ENCODE results near the gene PERCC1.
"Not testable (repeated sequence)": the region's sequence is repeated elsewhere in the genome, so short reads cannot be mapped to it uniquely, and the experiment has no call there.

The PERCC1 gene

DNA sequence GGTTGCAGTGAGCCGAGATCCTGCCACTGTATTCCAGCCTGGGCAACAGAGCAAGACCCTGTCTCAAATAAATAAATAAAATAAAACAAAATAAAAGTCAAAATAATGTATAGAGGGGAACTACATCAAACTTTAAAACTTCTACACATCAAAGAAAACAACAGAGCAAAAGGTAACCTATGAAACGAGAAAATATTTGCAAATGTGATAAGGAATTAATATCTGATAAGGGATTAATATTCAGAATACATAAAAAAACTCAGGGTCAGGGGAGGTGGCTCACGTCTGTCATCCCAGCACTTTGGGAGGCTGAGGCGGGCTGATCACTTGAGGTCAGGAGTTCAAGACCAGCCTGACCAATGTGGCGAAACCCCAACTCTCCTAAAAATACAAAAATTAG, 38.3 kb downstream of the PERCC1 start:
- DNase-seq (ENCODE audit: low spot score) = not testable (repeated sequence)

- no peak for DNase-seq (ENCODE audit: low spot score)
Measured at GRCh38 chr16:1469693-1470201, 38.9 kb downstream of the PERCC1 start.

- no peak for DNase-seq (ENCODE audit: low spot score)
Measured at GRCh38 chr16:1470481-1471251, 39.8 kb downstream of the PERCC1 start.

DNA sequence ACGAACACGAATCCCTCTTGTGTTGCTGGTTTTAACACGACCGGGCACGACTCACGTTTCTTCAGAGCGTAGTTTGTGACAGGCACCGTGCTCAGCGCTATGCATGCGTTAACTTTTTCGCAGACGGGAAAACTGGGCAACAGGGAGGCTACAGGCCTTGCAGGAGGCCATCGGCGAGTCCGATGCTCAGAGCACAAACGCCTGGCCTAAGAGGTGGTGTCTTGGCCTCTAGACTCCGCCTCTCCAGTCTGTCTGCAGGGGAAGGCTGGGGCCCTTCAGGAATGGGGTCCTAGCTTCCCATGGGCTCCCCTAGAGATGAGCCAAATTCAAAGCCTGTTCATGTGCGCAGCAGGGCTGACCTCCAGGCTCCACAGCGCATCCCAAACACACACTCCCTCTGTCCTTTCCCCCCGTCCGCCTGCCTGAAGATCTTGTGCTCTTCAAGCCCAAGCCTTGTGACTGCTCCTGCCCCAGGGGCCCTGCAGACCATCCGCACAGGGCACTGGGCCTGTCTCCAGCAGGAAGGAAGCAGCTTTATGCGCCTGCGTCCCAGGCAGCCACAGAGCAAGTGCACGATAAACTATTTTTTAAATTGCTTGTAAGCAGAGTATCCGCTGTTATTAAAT, 40.8 kb downstream of the PERCC1 start:
- no peak for DNase-seq (ENCODE audit: low spot score)

- no peak for DNase-seq (ENCODE audit: low spot score)
Measured at GRCh38 chr16:1472974-1473373, 42.1 kb downstream of the PERCC1 start.

GRCh38 chr16:1474082-1474795, 43.4 kb downstream of the PERCC1 start:
- no peak for DNase-seq (ENCODE audit: low spot score)

DNA sequence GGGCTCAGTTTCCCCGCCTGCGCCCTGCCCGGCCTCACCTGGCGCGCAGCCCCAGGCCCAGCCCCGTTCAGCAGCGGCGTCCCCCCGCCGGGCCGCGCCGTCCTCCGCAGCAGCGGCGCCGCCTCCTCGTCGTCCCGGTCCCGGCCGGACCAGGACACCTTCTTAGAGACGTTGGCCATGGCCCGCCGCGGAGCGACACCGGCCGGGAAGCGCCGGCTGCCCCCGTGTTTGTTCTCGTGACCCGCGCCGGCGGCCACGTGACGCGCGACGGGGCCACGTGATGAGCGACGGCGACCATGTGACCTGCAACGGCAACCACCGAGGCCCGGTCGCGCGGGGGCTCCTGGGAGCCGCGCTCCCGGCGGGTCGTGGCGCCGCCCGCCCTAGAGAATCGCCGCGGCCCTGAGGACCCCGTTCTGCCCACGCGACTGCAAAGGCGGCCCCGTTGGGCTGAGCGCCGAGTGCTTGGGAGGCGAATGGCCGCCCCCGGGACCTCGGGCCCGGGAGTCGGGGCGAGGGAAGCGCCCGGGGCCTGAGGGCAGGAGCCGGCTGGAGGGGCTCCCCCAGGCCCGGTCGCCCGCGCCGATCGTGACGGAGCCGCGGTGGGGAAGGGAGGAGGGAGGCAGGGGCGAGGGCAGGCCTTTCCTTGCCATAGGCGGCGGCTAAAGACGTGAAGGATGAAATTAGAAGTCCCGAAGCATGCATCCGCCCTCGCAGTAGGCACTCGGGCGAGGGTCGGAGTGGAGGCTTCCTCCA, 44.1 kb downstream of the PERCC1 start, which contains the start of gene CLCN7:
Gene CLCN7 (minus strand): TSS at position 233 of the 756 bp plus-strand sequence. CDS start 54 bp downstream, at position 179.
- DNase-seq (ENCODE audit: low spot score) = peak; percentile 90

DNA sequence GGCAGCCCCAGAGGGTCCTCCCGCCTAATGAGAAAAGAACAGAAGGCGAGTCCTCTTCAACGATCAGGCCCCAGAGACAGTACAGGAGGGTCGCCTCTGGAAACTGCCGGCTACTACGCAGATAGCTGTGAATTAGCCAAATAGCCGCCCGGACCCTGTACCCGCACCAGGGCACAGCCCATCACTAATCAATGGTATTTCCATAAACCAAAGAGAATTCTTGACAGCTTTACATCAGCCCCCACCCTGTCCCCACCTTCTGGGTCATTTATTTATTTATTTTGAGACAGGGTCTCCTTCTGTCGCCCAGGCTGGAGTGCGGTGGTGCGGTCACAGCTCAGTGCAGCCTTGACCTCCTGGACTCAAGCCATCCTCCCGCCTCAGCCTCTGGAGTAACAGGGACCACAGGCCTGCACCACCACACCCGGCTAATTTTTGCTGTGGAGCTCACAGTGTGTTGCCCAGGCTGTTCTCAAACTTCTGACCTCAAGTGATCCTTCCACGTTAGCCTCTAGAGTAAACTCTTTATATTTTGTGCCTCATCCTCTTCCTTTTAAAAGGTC, 44.8 kb downstream of the PERCC1 start:
- DNase-seq (ENCODE audit: low spot score) = no peak

GRCh38 chr16:1477033-1477432, 46.2 kb downstream of the PERCC1 start:
- DNase-seq (ENCODE audit: low spot score) = no peak

GRCh38 chr16:1478937-1479336, 48.1 kb downstream of the PERCC1 start:
- DNase-seq (ENCODE audit: low spot score) = not testable (repeated sequence)

- no peak for DNase-seq (ENCODE audit: low spot score)
Measured at GRCh38 chr16:1481906-1482835, 51.3 kb downstream of the PERCC1 start.
